GM12878 (cell line): ENCODE data around the gene ACTL8. TPM values are rescaled to one million over a fixed set of nuclear protein-coding genes. Genes with fewer than 3 reads are reported as not detected.

ENCODE experiments used
- ATAC-seq: fragments of 200-7000 bp; cut with Tn5 transposase; 3 replicates; pipeline ENCODE4 v1.9.1; 2020; ENCODE audit warnings: mild to moderate bottlenecking, moderate library complexity
- BruUV-seq: library from RNA; stranded (reverse); fragments of 400-500 nt; replicated peaks from 2 replicates; lab custom pipeline; 2021; lab: Mats Ljungman, UMichigan
- CTCF ChIA-PET: fragments of 300-600 bp; sonication (Branson Sonifier 250); formaldehyde crosslinking; extraction: SDS; loops from one replicate; lab custom pipeline; 2021; ENCODE audit warnings: inconsistent platforms; lab: Yijun Ruan, JAX
- POLR2A ChIA-PET: fragments of 350-600 bp; formaldehyde crosslinking; extraction: SDS; loops from one replicate; lab custom pipeline; 2021; ENCODE audit warnings: inconsistent platforms; lab: Charles Lee
- RAD21 ChIA-PET: fragments of 300-600 bp; sonication (Branson Sonifier 250); formaldehyde crosslinking; loops from one replicate; lab custom pipeline; 2023; ENCODE audit warnings: antibody characterized with exemption; ENCODE audit not compliant: unreplicated experiment; lab: Charles Lee
- SMC1A ChIA-PET: fragments of 300-600 bp; sonication (Branson Sonifier 250); formaldehyde crosslinking; loops from one replicate; lab custom pipeline; 2023; ENCODE audit not compliant: unreplicated experiment, uncharacterized antibody; lab: Charles Lee
- DNase-seq: peaks from one replicate; pipeline ENCODE4 v3.0.0-alpha.2; 2011; ENCODE audit warnings: low read depth, low spot score
- FAIRE-seq: peaks from 3 replicates; lab custom pipeline; 2011; peaks lifted over from hg19 to GRCh38; lab: Jason Lieb, UNC
- H2AFZ ChIP-seq: 2 replicates; pipeline ENCODE4 v1.6.0; 2011; ENCODE audit warnings: low read depth, low read length, control low read depth; ENCODE audit not compliant: control insufficient read depth
- H3K27ac ChIP-seq: 2 replicates; pipeline ENCODE4 v1.5.1; 2011; ENCODE audit warnings: control low read depth; ENCODE audit not compliant: control insufficient read depth, insufficient read depth
- H3K27me3 ChIP-seq, 2 experiments: replicated peaks in 1 of 2; 2 replicates each; pipeline versions ENCODE4 v1.6.0 to v1.6.1; 2011; ENCODE audit warnings: low read length in 1 of 2; ENCODE audit not compliant: control insufficient read depth in 2 of 2, insufficient read depth in 2 of 2
- H3K36me3 ChIP-seq, 2 experiments: 2 replicates each; pipeline ENCODE4 v1.5.1; 2011; ENCODE audit warnings: low read length in 1 of 2; ENCODE audit not compliant: control insufficient read depth in 2 of 2, insufficient read depth in 2 of 2
- H3K4me1 ChIP-seq: 2 replicates; pipeline ENCODE4 v1.6.1; 2011; ENCODE audit warnings: mild to moderate bottlenecking, low read length, moderate library complexity, mixed read lengths; ENCODE audit not compliant: control insufficient read depth, insufficient read depth
- H3K4me2 ChIP-seq: 2 replicates; pipeline ENCODE4 v1.6.0; 2011; ENCODE audit warnings: control low read depth; ENCODE audit not compliant: control insufficient read depth, insufficient read depth
- H3K4me3 ChIP-seq: fragments of 200-600 bp; sonication (generic); 2 replicates; pipeline ENCODE4 v1.5.1; 2016
- H3K79me2 ChIP-seq: 2 replicates; pipeline ENCODE4 v1.6.0; 2011; ENCODE audit warnings: low read length; ENCODE audit not compliant: control insufficient read depth, insufficient read depth
- H3K9ac ChIP-seq: 2 replicates; pipeline ENCODE4 v1.8.0; 2011; ENCODE audit warnings: low read length, control low read depth, mixed read lengths; ENCODE audit not compliant: control insufficient read depth, insufficient read depth
- H3K9me3 ChIP-seq: replicated peaks from 3 replicates; pipeline ENCODE4 v1.5.1; 2011; ENCODE audit warnings: mild to moderate bottlenecking, low read length; ENCODE audit not compliant: control insufficient read depth, insufficient read depth
- H4K20me1 ChIP-seq: 2 replicates; pipeline ENCODE4 v1.6.0; 2011; ENCODE audit not compliant: control insufficient read depth, insufficient read depth
- CBX5 ChIP-seq: sonication (generic); IDR thresholded peaks from 2 replicates; pipeline ENCODE4 v1.6.1; 2016; ENCODE audit warnings: low read depth, moderate library complexity, mild to moderate bottlenecking, inconsistent platforms
- NRF1 ChIP-seq: conservative IDR thresholded peaks from 2 replicates; pipeline ENCODE4 v1.6.1; 2011; ENCODE audit warnings: mild to moderate bottlenecking, low read depth, low read length, improper control_type of control experiment
- SUPT20H ChIP-seq: IDR thresholded peaks from 2 replicates; pipeline ENCODE4 v1.6.1; 2011; ENCODE audit warnings: low read depth, mild to moderate bottlenecking, low read length, moderate library complexity, borderline replicate concordance; ENCODE audit not compliant: control insufficient read depth
- WRNIP1 ChIP-seq: IDR thresholded peaks from 2 replicates; pipeline ENCODE4 v1.6.1; 2011; ENCODE audit warnings: low read depth, low read length, improper control_type of control experiment, borderline replicate concordance
- ZNF274 ChIP-seq: IDR thresholded peaks from one replicate; pipeline ENCODE4 v1.8.0; 2011; ENCODE audit not compliant: insufficient read length, insufficient read depth
- whole genome bisulfite sequencing: methylation state at CpG from one replicate; pipeline ENCODE4 v1.1.6; 2016; ENCODE audit warnings: low lambda C conversion rate; ENCODE audit not compliant: insufficient replicate concordance, insufficient coverage; ENCODE audit errors: missing lambda C conversion rate; 5-methylcytosine and 5-hydroxymethylcytosine counted together
- in situ Hi-C: fragments of 300-500 bp; cut with MboI; formaldehyde crosslinking; loops from 9 replicates; pipeline ENCODE4 v1.14.3; 2018; ENCODE audit warnings: mixed read lengths
- intact Hi-C: fragments of 100-400 bp; cut with micrococcal nuclease; formaldehyde crosslinking; loops from one replicate; pipeline ENCODE4 v1.14.2; 2022; ENCODE audit not compliant: unreplicated experiment
- polyA plus RNA-seq, 11 experiments: library from polyadenylated mRNA; depleted of rRNA in 4 of 11; unstranded in 6 of 11; stranded (reverse) in 5 of 11; fragments of >200 nt; fragmentation: Nextera tagmentation in 4 of 11; fragmentation: Illumina TruSeq in 1 of 11; extraction: Ambion mirVana in 4 of 11; extraction: Trizol in 1 of 11; gene quantifications; 1 replicate in 1 of 11; 2 replicates in 10 of 11; pipeline versions ENCODE4 v1.2.1 to v1.2.3, GENCODE V29; 2011 to 2016; ENCODE audit warnings: inconsistent platforms in 2 of 11, missing spikeins in 2 of 11, low read depth in 1 of 11
- total RNA-seq, 4 experiments: library from RNA; depleted of rRNA in 3 of 4; stranded (reverse); fragments of >200 nt in 3 of 4; fragmentation: Illumina TruSeq in 1 of 4; extraction: Trizol in 1 of 4; gene quantifications; 2 replicates each; pipeline versions ENCODE4 v1.2.1 to v1.2.3, GENCODE V29; 2013 to 2021
- TF ChIP-seq, protein P1 (sequence below): fragments of 450-650 bp; formaldehyde crosslinking; IDR thresholded peaks from 2 replicates; pipeline ENCODE4 v1.5.0; 2022; ENCODE audit warnings: mild to moderate bottlenecking, missing genetic modification characterization
- TF ChIP-seq, protein P2 (sequence below): IDR thresholded peaks from 2 replicates; pipeline ENCODE4 v1.6.1; 2012; ENCODE audit warnings: low read depth, low read length, improper control_type of control experiment

Gene ACTL8
- total and polyA plus RNA-seq, 10 of the 15 experiments (the other 5 are each of a cell fraction or from before 2014, with no cell fraction given) = 0.05 to 0.27 TPM; not detected in 8

DNA sequence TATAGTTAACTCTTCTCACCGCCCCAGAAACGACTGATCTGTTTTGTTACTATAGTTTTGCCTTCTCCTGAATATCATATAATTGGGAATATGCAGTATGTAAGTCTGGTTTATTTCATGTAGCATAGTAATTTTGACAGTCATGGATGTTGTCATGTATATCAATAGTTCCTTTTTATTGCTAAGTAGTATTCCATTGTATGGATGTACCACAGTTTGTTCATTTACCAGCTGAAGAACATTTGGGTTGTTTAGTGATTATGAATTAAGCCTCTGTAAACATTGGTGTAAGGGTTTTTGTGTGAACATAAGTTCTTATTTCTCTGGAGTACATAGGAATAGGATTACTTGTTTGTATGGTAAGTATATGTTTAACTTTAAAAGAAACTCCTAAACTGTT lies 55.5 kb downstream of the ACTL8 start (continued):
- TF ChIP-seq, protein P1, sequence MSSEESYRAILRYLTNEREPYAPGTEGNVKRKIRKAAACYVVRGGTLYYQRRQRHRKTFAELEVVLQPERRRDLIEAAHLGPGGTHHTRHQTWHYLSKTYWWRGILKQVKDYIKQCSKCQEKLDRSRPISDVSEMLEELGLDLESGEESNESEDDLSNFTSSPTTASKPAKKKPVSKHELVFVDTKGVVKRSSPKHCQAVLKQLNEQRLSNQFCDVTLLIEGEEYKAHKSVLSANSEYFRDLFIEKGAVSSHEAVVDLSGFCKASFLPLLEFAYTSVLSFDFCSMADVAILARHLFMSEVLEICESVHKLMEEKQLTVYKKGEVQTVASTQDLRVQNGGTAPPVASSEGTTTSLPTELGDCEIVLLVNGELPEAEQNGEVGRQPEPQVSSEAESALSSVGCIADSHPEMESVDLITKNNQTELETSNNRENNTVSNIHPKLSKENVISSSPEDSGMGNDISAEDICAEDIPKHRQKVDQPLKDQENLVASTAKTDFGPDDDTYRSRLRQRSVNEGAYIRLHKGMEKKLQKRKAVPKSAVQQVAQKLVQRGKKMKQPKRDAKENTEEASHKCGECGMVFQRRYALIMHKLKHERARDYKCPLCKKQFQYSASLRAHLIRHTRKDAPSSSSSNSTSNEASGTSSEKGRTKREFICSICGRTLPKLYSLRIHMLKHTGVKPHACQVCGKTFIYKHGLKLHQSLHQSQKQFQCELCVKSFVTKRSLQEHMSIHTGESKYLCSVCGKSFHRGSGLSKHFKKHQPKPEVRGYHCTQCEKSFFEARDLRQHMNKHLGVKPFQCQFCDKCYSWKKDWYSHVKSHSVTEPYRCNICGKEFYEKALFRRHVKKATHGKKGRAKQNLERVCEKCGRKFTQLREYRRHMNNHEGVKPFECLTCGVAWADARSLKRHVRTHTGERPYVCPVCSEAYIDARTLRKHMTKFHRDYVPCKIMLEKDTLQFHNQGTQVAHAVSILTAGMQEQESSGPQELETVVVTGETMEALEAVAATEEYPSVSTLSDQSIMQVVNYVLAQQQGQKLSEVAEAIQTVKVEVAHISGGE = no peak

DNA sequence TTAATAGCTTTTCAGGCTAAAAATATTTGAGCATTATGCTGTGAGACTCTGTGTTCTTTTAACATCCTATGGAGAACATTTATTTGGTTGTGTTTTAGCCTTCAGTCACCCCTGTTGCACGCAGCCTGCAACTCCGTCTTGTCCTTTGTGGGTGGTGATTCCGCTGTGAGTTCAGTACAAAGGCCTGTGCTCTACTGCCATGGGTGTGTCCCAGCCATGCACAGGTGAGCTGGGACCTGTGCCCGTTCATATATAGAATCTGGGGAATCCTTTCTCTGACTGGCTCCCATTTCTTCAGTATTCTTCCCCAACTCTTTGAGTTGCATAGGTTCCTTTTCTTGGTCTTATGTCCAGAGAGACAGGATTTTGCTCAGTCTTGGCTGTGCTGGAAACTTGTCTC lies 61.4 kb downstream of the ACTL8 start:
- Histone ChIP-seq H3K9ac (no peak overlapping the region), H3K4me2 (no peak overlapping the region), H3K27me3 (no peaks in the 10 kb centered on the region; a peak in 1 of 4 replicates), H3K4me3 (no peak overlapping the region), H2AFZ (no peak overlapping the region), H3K79me2 (no peaks in the 10 kb centered on the region), H3K4me1 (no peaks in the 10 kb centered on the region), H4K20me1 (no peaks in the 10 kb centered on the region), H3K36me3 (no peaks in the 10 kb centered on the region), H3K9me3 (no peaks in the 10 kb centered on the region), H3K27ac (no peak overlapping the region)
- POLR2A ChIA-PET = no interaction called here
- SMC1A ChIA-PET = no interaction called here
- DNase-seq = no peak
- CTCF ChIA-PET = no interaction called here
- BruUV-seq = no TSS peak
- no peak for ATAC-seq
- RAD21 ChIA-PET = no interaction called here
- TF ChIP-seq WRNIP1 (no peak), CBX5 (no peak), ZNF274 (no peak), NRF1 (no peak), SUPT20H (no peak)
- TF ChIP-seq, protein P2, sequence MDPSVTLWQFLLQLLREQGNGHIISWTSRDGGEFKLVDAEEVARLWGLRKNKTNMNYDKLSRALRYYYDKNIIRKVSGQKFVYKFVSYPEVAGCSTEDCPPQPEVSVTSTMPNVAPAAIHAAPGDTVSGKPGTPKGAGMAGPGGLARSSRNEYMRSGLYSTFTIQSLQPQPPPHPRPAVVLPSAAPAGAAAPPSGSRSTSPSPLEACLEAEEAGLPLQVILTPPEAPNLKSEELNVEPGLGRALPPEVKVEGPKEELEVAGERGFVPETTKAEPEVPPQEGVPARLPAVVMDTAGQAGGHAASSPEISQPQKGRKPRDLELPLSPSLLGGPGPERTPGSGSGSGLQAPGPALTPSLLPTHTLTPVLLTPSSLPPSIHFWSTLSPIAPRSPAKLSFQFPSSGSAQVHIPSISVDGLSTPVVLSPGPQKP = no peak
- WGBS = 35% methylated on average over 4 of the region's 4 CpGs
- in situ Hi-C loops = no loop called here
- intact Hi-C loops = no loop called here
- no peak for FAIRE-seq
